Fibroblast of lung (primary cell): Measurements from ENCODE around the gene DRD4. TPM values are rescaled to one million over a fixed set of nuclear protein-coding genes. Genes with fewer than 3 reads are reported as not detected.

Source experiments
- DNase-seq, 2 donors: peaks; one replicate each; pipeline versions ENCODE4 v3.0.0 to v3.0.0-alpha.2; 2010; ENCODE audit warnings: low read depth in 2 of 2
- H2AFZ ChIP-seq: 2 replicates; pipeline ENCODE4 v1.5.1; 2012; ENCODE audit warnings: low read length, control low read depth, inconsistent platforms
- H3K27ac ChIP-seq: 2 replicates; pipeline ENCODE4 v1.5.1; 2011; ENCODE audit warnings: low read length, control low read depth; ENCODE audit not compliant: insufficient read depth
- H3K27me3 ChIP-seq: 2 replicates; pipeline ENCODE4 v1.5.1; 2011; ENCODE audit warnings: mild to moderate bottlenecking, low read length; ENCODE audit not compliant: control insufficient read depth, insufficient read depth
- H3K36me3 ChIP-seq: 2 replicates; pipeline ENCODE4 v1.5.1; 2011; ENCODE audit warnings: low read length; ENCODE audit not compliant: control insufficient read depth, insufficient read depth
- H3K4me1 ChIP-seq: 2 replicates; pipeline ENCODE4 v1.5.1; 2011; ENCODE audit warnings: low read length; ENCODE audit not compliant: control insufficient read depth, insufficient read depth; ENCODE audit errors: extremely low read depth
- H3K4me2 ChIP-seq: 2 replicates; pipeline ENCODE4 v1.5.1; 2011; ENCODE audit warnings: low read length, control low read depth; ENCODE audit not compliant: insufficient read depth; ENCODE audit errors: extremely low read depth
- H3K4me3 ChIP-seq, 4 experiments: fragments of 200-600 bp in 1 of 4; sonication (generic) in 1 of 4; replicated peaks in 1 of 4; 2 replicates each; pipeline ENCODE4 v1.5.1; 2011 to 2016; ENCODE audit warnings: low read length in 4 of 4, low read depth in 3 of 4, mild to moderate bottlenecking in 3 of 4, control low read depth in 2 of 4, inconsistent platforms in 1 of 4, mixed read lengths in 1 of 4; ENCODE audit not compliant: insufficient read depth in 1 of 4; ENCODE audit errors: control extremely low read depth in 1 of 4
- H3K79me2 ChIP-seq: 2 replicates; pipeline ENCODE4 v1.5.1; 2012; ENCODE audit warnings: mild to moderate bottlenecking, low read length, inconsistent platforms; ENCODE audit not compliant: control insufficient read depth, insufficient read depth
- H3K9ac ChIP-seq: 2 replicates; pipeline ENCODE4 v1.5.1; 2011; ENCODE audit warnings: mild to moderate bottlenecking, low read length, control low read depth; ENCODE audit not compliant: insufficient read depth
- H3K9me3 ChIP-seq: 2 replicates; pipeline ENCODE4 v1.5.1; 2012; ENCODE audit warnings: low read depth, low read length; ENCODE audit not compliant: control insufficient read depth, insufficient read depth
- H4K20me1 ChIP-seq: 2 replicates; pipeline ENCODE4 v1.5.1; 2011; ENCODE audit warnings: low read length; ENCODE audit not compliant: control insufficient read depth, insufficient read depth; ENCODE audit errors: extremely low read depth
- EZH2 ChIP-seq: IDR thresholded peaks from 2 replicates; pipeline ENCODE4 v1.5.1; 2012; ENCODE audit warnings: low read length, control low read depth, mild to moderate bottlenecking; ENCODE audit errors: missing control alignments
- polyA plus RNA-seq, 2 donors: library from polyadenylated mRNA; depleted of rRNA in 1 of 2; stranded (reverse) in 1 of 2; unstranded in 1 of 2; fragments of >200 nt; gene quantifications; 2 replicates each; pipeline ENCODE4 v1.2.1, GENCODE V29; 2011 to 2012; ENCODE audit warnings: missing spikeins in 1 of 2
- total RNA-seq: library from RNA; depleted of rRNA; stranded (reverse); fragments of >200 nt; gene quantifications from 2 replicates; pipeline ENCODE4 v1.2.1, GENCODE V29; 2014
- TF ChIP-seq, protein P1 (sequence below), 2 donors: IDR thresholded peaks in 1 of 2; conservative IDR thresholded peaks in 1 of 2; 1 replicate in 1 of 2; 2 replicates in 1 of 2; pipeline ENCODE4 v1.5.1; 2011 to 2012; ENCODE audit warnings: low read length in 2 of 2, control low read depth in 1 of 2, inconsistent platforms in 1 of 2, low read depth in 1 of 2, mild to moderate bottlenecking in 1 of 2

The DRD4 gene
- total and polyA plus RNA-seq, 2 donors (not counting 1 experiment from before 2014, with no cell fraction given), result 0.17 TPM; not detected in 1

DNA sequence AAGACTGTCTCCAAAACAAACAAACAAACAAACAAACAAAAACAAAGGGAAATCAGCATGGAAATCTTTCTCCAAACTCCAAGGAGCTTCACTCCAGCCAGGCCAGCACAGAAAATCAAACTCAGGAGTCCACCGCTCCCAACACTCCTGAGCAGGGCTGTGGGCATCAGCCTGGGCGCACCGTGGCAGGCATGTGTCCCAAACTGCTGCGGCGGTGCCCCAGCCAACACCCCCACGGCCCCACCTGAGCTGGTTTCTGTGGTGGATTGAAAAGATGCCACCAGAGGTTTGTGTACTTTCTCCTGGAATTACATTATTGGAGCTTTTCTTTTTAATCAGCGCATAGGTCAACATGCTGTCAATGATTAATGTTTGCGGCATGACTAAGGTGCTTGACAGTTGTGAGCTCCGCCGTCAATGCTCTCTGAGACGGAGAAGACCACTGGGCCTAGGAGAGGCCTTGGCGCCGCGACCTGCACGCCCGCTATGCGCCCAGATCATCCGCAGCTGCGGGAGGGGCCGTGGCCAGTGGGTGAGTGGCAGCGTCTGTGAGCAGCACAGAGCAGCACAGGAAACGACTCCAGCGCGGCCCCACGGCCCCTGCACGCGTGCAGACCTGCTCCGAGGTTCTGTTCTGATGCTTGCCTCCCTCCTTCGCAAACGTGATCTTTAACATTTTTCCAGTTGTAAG lies 18.1 kb downstream of the DRD4 start:
- Histone ChIP-seq H3K27me3 (no peaks in the 10 kb centered on the region), H3K79me2 (no peaks in the 10 kb centered on the region), H3K4me1 (no peaks in the 10 kb centered on the region), H4K20me1 (no peaks in the 10 kb centered on the region), H3K9me3 (no peaks in the 10 kb centered on the region), H2AFZ (no peak overlapping the region), H3K4me3 (no peak overlapping the region), H3K27ac (no peak overlapping the region), H3K36me3 (peaks cover 6% of the 10 kb centered on the region), H3K4me2 (no peak overlapping the region), H3K9ac (no peak overlapping the region)
- no peak for DNase-seq
- TF ChIP-seq EZH2, result no peak
- TF ChIP-seq, protein P1, sequence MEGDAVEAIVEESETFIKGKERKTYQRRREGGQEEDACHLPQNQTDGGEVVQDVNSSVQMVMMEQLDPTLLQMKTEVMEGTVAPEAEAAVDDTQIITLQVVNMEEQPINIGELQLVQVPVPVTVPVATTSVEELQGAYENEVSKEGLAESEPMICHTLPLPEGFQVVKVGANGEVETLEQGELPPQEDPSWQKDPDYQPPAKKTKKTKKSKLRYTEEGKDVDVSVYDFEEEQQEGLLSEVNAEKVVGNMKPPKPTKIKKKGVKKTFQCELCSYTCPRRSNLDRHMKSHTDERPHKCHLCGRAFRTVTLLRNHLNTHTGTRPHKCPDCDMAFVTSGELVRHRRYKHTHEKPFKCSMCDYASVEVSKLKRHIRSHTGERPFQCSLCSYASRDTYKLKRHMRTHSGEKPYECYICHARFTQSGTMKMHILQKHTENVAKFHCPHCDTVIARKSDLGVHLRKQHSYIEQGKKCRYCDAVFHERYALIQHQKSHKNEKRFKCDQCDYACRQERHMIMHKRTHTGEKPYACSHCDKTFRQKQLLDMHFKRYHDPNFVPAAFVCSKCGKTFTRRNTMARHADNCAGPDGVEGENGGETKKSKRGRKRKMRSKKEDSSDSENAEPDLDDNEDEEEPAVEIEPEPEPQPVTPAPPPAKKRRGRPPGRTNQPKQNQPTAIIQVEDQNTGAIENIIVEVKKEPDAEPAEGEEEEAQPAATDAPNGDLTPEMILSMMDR (conservative IDR thresholded peaks at IDR 0.05 in 1 of 2, IDR thresholded peaks at IDR 0.05 in 1 of 2; ENCODE audit: low read depth in 1 of 2, low read length in 2 of 2), result no peak

DNA sequence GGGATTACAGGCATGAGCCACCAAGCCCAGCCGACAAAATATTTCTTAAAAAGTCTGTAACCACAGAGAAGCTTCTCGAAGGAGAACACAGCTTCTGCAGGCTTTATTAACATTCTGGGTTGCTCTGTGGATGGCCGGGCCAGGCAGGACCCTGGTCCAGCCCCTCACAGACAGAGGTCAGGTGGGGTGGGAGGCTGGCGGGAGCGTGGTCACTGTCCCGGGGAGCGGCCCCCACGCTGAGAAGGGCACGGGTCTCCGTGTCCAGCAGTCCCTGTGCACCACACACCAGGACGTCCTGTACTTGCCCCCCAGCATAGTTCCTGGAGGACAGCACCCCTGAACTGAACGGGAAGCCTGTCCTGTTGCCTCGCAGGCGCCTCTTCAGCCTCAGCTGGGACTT lies 19.4 kb downstream of the DRD4 start:
- no peak overlapping the region for H3K9ac ChIP-seq
- H3K4me1 ChIP-seq, result no peaks in the 10 kb centered on the region

DNA sequence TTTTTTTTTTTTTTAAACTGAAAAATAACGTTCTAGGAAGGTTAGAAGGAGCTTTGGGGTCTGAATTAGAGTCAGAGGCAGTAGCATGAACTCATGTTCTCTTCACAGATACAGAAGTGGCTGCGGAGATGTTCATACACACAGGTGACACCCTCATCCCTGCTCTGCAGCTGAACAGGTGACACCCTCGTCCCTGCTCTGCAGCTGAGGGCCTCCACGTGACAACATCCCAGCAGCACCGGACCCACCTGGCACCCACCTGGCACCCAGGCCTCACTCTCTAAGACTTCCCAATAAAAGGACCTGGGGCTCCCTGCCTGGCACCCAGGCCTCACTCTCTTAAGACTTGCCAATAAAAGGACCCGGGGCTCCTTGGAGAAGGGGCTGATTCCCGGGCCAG lies 19.8 kb downstream of the DRD4 start:
- TF ChIP-seq, protein P1 (conservative IDR thresholded peaks at IDR 0.05 in 1 of 2, IDR thresholded peaks at IDR 0.05 in 1 of 2; ENCODE audit: low read depth in 1 of 2, low read length in 2 of 2), result no peak
- TF ChIP-seq EZH2, result no peak

More for the DNA sequence above, 19.4 kb downstream of the DRD4 start:
- Histone ChIP-seq H3K79me2 (no peaks in the 10 kb centered on the region), H2AFZ (no peak overlapping the region), H3K9me3 (no peaks in the 10 kb centered on the region), H3K27me3 (no peaks in the 10 kb centered on the region), H3K36me3 (peaks cover 6% of the 10 kb centered on the region), H3K4me2 (no peak overlapping the region), H4K20me1 (no peaks in the 10 kb centered on the region), H3K4me3 (no peak overlapping the region), H3K27ac (no peak overlapping the region)
- no peak for DNase-seq
- TF ChIP-seq, protein P1 (conservative IDR thresholded peaks at IDR 0.05 in 1 of 2, IDR thresholded peaks at IDR 0.05 in 1 of 2; ENCODE audit: low read depth in 1 of 2, low read length in 2 of 2), result no peak
- no peak for TF ChIP-seq EZH2

More for the DNA sequence above, 19.8 kb downstream of the DRD4 start:
- Histone ChIP-seq H3K9me3 (no peaks in the 10 kb centered on the region), H3K36me3 (peaks cover 6% of the 10 kb centered on the region), H3K79me2 (no peaks in the 10 kb centered on the region), H3K27me3 (no peaks in the 10 kb centered on the region), H3K27ac (no peak overlapping the region), H3K4me3 (no peak overlapping the region), H2AFZ (no peak overlapping the region), H4K20me1 (no peaks in the 10 kb centered on the region), H3K4me1 (no peaks in the 10 kb centered on the region), H3K9ac (no peak overlapping the region), H3K4me2 (no peak overlapping the region)
- DNase-seq, result no peak
